HepG2 (cell line): ENCODE measurements around the gene SLC25A25. TPM values are rescaled to one million over a fixed set of nuclear protein-coding genes. Genes with fewer than 3 reads are reported as not detected.

Experiments used
- ATAC-seq: fragments of 200-7000 bp; cut with Tn5 transposase; 3 replicates; pipeline ENCODE4 v1.9.1; 2020; ENCODE audit warnings: mild to moderate bottlenecking, moderate library complexity
- BruUV-seq: library from RNA; stranded (reverse); fragments of 400-500 nt; replicated peaks from 2 replicates; lab custom pipeline; 2021; lab: Mats Ljungman, UMichigan
- CTCF ChIA-PET: fragments of 300-600 bp; formaldehyde crosslinking; extraction: SDS; loops from one replicate; lab custom pipeline; 2021; ENCODE audit warnings: low total read pairs, inconsistent platforms, low intra/inter-chr PET ratio; lab: Yijun Ruan, JAX
- POLR2A ChIA-PET: fragments of 350-600 bp; sonication (Branson Sonifier 250); formaldehyde crosslinking; loops from one replicate; lab custom pipeline; 2020; ENCODE audit warnings: antibody characterized with exemption, inconsistent platforms; lab: Yijun Ruan, JAX
- DNase-seq: peaks from one replicate; pipeline ENCODE4 v3.0.0-alpha.2; 2015; ENCODE audit warnings: low spot score
- FAIRE-seq: peaks from 3 replicates; lab custom pipeline; 2011; peaks lifted over from hg19 to GRCh38; lab: Jason Lieb, UNC
- H2AFZ ChIP-seq: one replicate; pipeline ENCODE4 v1.6.1; 2011; ENCODE audit warnings: low read length, inconsistent platforms
- H3K27ac ChIP-seq: fragments of 300-600 bp; 3 replicates; pipeline ENCODE4 v1.8.0; 2011; ENCODE audit warnings: mixed run types, mild to moderate bottlenecking, mixed read lengths, low read length, inconsistent platforms; ENCODE audit not compliant: insufficient read depth; ENCODE audit errors: extremely low read length
- H3K27me3 ChIP-seq, 2 experiments: fragments of 200-600 bp in 1 of 2; 2 replicates in 1 of 2; 3 replicates in 1 of 2; pipeline versions ENCODE4 v1.6.0 to v1.8.0; 2011; ENCODE audit warnings: low read length in 2 of 2, mild to moderate bottlenecking in 2 of 2, moderate library complexity in 2 of 2, inconsistent platforms in 1 of 2; ENCODE audit not compliant: insufficient read depth in 2 of 2, control insufficient read depth in 1 of 2
- H3K36me3 ChIP-seq, 2 experiments: fragments of 200-600 bp in 1 of 2; replicated peaks in 1 of 2; 2 replicates in 1 of 2; 3 replicates in 1 of 2; pipeline versions ENCODE4 v1.5.1 to v1.8.0; 2011; ENCODE audit warnings: low read length in 2 of 2, inconsistent platforms in 1 of 2; ENCODE audit not compliant: insufficient read depth in 2 of 2, control insufficient read depth in 1 of 2
- H3K4me1 ChIP-seq: 2 replicates; pipeline ENCODE4 v1.5.1; 2012; ENCODE audit warnings: low read length, inconsistent platforms; ENCODE audit not compliant: insufficient read depth
- H3K4me2 ChIP-seq: 2 replicates; pipeline ENCODE4 v1.6.0; 2011; ENCODE audit warnings: low read depth, low read length, inconsistent platforms
- H3K4me3 ChIP-seq, 3 experiments: fragments of 200-600 bp in 1 of 3; sonication (generic), shearing (Covaris generic) in 1 of 3; replicated peaks in 1 of 3; 2 replicates each; pipeline ENCODE4 v1.5.1; 2011 to 2016; ENCODE audit warnings: low read length in 3 of 3, inconsistent platforms in 2 of 3, low read depth in 2 of 3, mild to moderate bottlenecking in 2 of 3, control low read depth in 1 of 3, mixed read lengths in 1 of 3; ENCODE audit not compliant: insufficient read depth in 1 of 3
- H3K79me2 ChIP-seq: one replicate; pipeline ENCODE4 v1.6.1; 2011; ENCODE audit warnings: low read length, inconsistent platforms; ENCODE audit not compliant: insufficient read depth
- H3K9ac ChIP-seq: 2 replicates; pipeline ENCODE4 v1.6.0; 2011; ENCODE audit warnings: mild to moderate bottlenecking, low read depth, low read length, inconsistent platforms; ENCODE audit not compliant: insufficient read depth
- H3K9me3 ChIP-seq: 2 replicates; pipeline ENCODE4 v1.5.1; 2012; ENCODE audit warnings: mild to moderate bottlenecking, low read length
- H4K20me1 ChIP-seq: 2 replicates; pipeline ENCODE4 v1.6.0; 2011; ENCODE audit warnings: inconsistent platforms, mild to moderate bottlenecking, low read length, moderate library complexity; ENCODE audit not compliant: insufficient read depth
- AGO2 ChIP-seq: fragments of 200-400 bp; formaldehyde crosslinking; optimal IDR thresholded peaks from 2 replicates; pipeline ENCODE3; 2017; ENCODE audit warnings: mild to moderate bottlenecking, low read depth, low read length, moderate library complexity
- ZNF350 ChIP-seq: sonication (generic); formaldehyde crosslinking; IDR thresholded peaks from 2 replicates; pipeline ENCODE4 v1.4.0; 2020; ENCODE audit warnings: mild to moderate bottlenecking, low read depth, missing genetic modification reagents, borderline replicate concordance
- ZNF713 ChIP-seq: sonication (generic); formaldehyde crosslinking; IDR thresholded peaks from 2 replicates; pipeline ENCODE4 v1.4.0; 2020; ENCODE audit warnings: mild to moderate bottlenecking, missing genetic modification reagents
- WGBS: methylation state at CpG from one replicate; pipeline ENCODE4 v1.1.6; 2017; ENCODE audit warnings: low lambda C conversion rate; 5-methylcytosine and 5-hydroxymethylcytosine counted together
- in situ Hi-C: cut with HindIII; loops from 2 replicates; pipeline ENCODE4 v1.10.0; 2017; ENCODE audit warnings: low pct_unique_long_range_greater_than_20kb; ENCODE audit not compliant: extremely low pct_ligation_motif_present
- intact Hi-C: fragments of 100-400 bp; cut with micrococcal nuclease; formaldehyde crosslinking; loops from one replicate; pipeline ENCODE4 v1.10.0; 2022; ENCODE audit not compliant: unreplicated experiment
- polyA plus RNA-seq, 8 experiments: library from polyadenylated mRNA; depleted of rRNA in 3 of 8; stranded (reverse) in 7 of 8; unstranded in 1 of 8; fragments of >200 nt; fragmentation: Illumina TruSeq in 4 of 8; extraction: Trizol in 4 of 8; gene quantifications; 2 replicates each; pipeline versions ENCODE4 v1.2.1 to v1.2.3, GENCODE V29; 2011 to 2016; ENCODE audit warnings: low read depth in 4 of 8, missing spikeins in 1 of 8, mixed read lengths in 1 of 8; ENCODE audit not compliant: insufficient read depth in 1 of 8
- total RNA-seq, 5 experiments: library from RNA; depleted of rRNA; stranded (reverse); fragments of >200 nt; fragmentation: Illumina TruSeq; extraction: Trizol; gene quantifications; 2 replicates each; pipeline ENCODE4 v1.2.3, GENCODE V29; 2016; ENCODE audit warnings: low read depth in 1 of 5
- TF ChIP-seq, protein P1 (sequence below): sonication (generic); formaldehyde crosslinking; IDR thresholded peaks from 2 replicates; pipeline ENCODE4 v1.4.0; 2020; ENCODE audit warnings: missing genetic modification reagents

Gene SLC25A25
- total and polyA plus RNA-seq, 2 of the 13 experiments (the other 11 are each of a cell fraction or from before 2014, with no cell fraction given): 10.5 to 24.8 TPM

DNA sequence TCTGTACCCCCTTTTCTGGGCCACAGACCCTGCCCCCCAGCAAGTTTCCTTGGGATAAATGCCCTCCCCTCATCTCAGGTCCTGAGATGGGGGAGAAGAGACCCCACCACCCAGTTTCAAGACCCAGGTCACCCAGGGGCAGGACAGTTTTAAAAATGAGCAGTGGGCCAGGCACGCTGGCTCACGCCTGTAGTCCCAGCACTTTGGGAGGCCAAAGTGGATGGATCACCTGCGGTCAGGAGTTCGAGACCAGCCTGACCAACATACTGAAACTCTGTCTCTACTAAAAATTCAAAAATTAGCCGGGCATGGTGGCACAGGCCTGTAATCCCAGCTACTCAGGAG, 53.4 kb downstream of the SLC25A25 start (continued):
- TF ChIP-seq, protein P1, sequence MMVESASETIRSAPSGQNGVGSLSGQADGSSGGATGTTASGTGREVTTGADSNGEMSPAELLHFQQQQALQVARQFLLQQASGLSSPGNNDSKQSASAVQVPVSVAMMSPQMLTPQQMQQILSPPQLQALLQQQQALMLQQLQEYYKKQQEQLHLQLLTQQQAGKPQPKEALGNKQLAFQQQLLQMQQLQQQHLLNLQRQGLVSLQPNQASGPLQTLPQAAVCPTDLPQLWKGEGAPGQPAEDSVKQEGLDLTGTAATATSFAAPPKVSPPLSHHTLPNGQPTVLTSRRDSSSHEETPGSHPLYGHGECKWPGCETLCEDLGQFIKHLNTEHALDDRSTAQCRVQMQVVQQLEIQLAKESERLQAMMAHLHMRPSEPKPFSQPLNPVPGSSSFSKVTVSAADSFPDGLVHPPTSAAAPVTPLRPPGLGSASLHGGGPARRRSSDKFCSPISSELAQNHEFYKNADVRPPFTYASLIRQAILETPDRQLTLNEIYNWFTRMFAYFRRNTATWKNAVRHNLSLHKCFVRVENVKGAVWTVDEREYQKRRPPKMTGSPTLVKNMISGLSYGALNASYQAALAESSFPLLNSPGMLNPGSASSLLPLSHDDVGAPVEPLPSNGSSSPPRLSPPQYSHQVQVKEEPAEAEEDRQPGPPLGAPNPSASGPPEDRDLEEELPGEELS (CRISPR knock-in tag): no peak

DNA sequence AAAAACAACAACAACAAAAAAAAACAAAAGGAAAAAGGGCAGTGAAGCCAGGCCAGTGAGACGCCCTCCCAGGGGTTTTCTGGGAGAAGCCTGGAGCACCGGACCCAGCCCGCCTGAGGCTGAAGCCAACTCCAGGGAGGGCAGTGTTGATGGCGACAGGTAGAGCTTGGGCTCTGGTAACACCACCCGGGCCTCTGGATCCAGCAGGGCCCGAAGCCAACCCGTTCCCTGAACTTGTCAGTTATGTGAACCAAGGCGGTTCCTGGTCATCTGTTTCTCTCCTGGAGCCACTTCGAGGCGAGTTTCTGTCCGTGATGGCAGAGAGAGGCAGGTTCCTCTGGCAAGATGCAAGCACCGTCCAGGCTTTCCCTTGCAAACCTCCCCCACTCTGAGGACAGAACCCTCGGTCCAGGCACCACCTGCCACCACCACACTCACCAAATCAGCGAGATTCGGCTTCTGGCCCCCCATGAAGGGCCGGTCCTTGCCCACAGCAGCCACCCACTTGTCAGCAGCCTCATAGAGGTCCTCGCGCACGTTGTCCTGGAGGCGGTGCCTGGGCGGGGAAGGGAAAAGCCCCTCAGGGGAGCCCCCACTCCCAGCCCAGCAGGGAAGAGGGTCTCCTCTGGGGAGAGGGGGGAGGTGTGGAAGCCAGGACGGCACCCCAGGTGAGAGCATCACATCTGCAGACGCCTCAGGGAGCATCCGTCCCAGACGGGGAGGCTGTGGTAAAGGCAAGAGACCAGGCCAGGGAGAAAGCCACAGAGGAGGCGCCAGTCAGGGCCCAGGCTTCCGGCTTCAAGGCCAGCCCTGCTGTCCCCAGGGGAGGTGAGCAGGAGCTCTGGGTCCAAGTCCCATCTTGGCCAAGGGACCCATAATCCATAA, 54.1 kb downstream of the SLC25A25 start:
- no TSS peak for BruUV-seq
- Histone ChIP-seq H2AFZ (no peak overlapping the region), H3K9ac (no peak overlapping the region), H3K4me3 (no peak overlapping the region), H3K36me3 (peaks cover 5 to 38% of the 10 kb centered on the region in 2 experiments; a peak in 3 of 5 replicates), H3K4me2 (no peak overlapping the region), H3K4me1 (peaks cover 34% of the 10 kb centered on the region), H4K20me1 (peaks cover 4% of the 10 kb centered on the region; the same call in 1 of the 2 replicates), H3K9me3 (no peaks in the 10 kb centered on the region), H3K27me3 (no peaks in the 10 kb centered on the region), H3K79me2 (peaks cover 21% of the 10 kb centered on the region), H3K27ac (no peak overlapping the region)
- ChIA-PET POLR2A (interaction anchor here (1.2 kb wide), 1 partner anchor 37 kb away, joined by 3 read pairs; no protein-coding TSS in a partner anchor), CTCF (no interaction called here)
- WGBS: 97% methylated on average over 9 of the region's 27 CpGs
- intact Hi-C loops (no loop called here), in situ Hi-C loops (no loop called here)
- DNase-seq (no peak), FAIRE-seq (no peak), ATAC-seq (no peak)
- TF ChIP-seq ZNF350: no peak
- TF ChIP-seq ZNF713 (CRISPR knock-in tag): no peak
- TF ChIP-seq AGO2: peak; percentile 72
